Measurements from ENCODE around the gene HOXD12.

HOXD12 gene

GRCh38 chr2:176078541-176079284 is 20.9 kb upstream of the HOXD12 start:
- no peak overlapping the region for H3K9ac ChIP-seq (ENCODE audit: low read depth, low read length, poor library complexity)
- H4K91ac ChIP-seq (ENCODE audit: low read depth, low read length, poor library complexity), result no peak overlapping the region
- no peak overlapping the region for H2BK120ac ChIP-seq (ENCODE audit: low read depth, low read length)
- H3K79me1 ChIP-seq (ENCODE audit: low read depth, low read length), result no peaks in the 10 kb centered on the region
- no peak overlapping the region for H3K4me2 ChIP-seq (ENCODE audit: insufficient read depth, low read length, poor library complexity, severe bottlenecking)
- H3K4ac ChIP-seq (ENCODE audit: low read length), result no peak overlapping the region
- H3K18ac ChIP-seq (ENCODE audit: low read length), result no peak overlapping the region
- H3K27me3 ChIP-seq (ENCODE audit: control insufficient read depth in 3 of 3, insufficient read depth in 3 of 3, low read depth in 1 of 3, low read length in 3 of 3), result peaks cover 51 to 98% (median 89%) of the 10 kb centered on the region in 3 experiments
- H2BK15ac ChIP-seq (ENCODE audit: low read length), result no peak overlapping the region
- WGBS, 2 donors (ENCODE audit: extremely low coverage in 2 of 2, insufficient read length in 2 of 2, insufficient replicate concordance in 1 of 2), result no CpG with 5 or more reads among the region's 25 CpGs
- H3K9me3 ChIP-seq (replicated peaks in 1 of 2; ENCODE audit: control insufficient read depth in 2 of 2, insufficient read depth in 1 of 2, low read depth in 1 of 2, low read length in 2 of 2), result peaks cover 0 to 4% of the 10 kb centered on the region in 2 donors
- DNase-seq (ENCODE audit: low spot score), result no peak
- H4K8ac ChIP-seq (ENCODE audit: low read depth, low read length), result no peak overlapping the region
- H3K4me3 ChIP-seq (ENCODE audit: low read length in 2 of 2), result no peak overlapping the region
- no peak overlapping the region for H2BK12ac ChIP-seq (ENCODE audit: low read length)
- H3K23ac ChIP-seq (ENCODE audit: low read depth, low read length, poor library complexity), result no peak overlapping the region
- H2BK5ac ChIP-seq (ENCODE audit: low read length), result no peak overlapping the region
- peaks cover 0 to 2% of the 10 kb centered on the region in 2 donors for H3K4me1 ChIP-seq (ENCODE audit: control insufficient read depth in 2 of 2, insufficient read depth in 1 of 2, low read depth in 1 of 2, low read length in 2 of 2)
- H3K36me3 ChIP-seq (replicated peaks in 1 of 2; ENCODE audit: control insufficient read depth in 2 of 2, insufficient read depth in 2 of 2, low read length in 2 of 2), result no peaks in the 10 kb centered on the region
- H2AK5ac ChIP-seq (ENCODE audit: low read depth, low read length), result no peak overlapping the region
- H3K14ac ChIP-seq (ENCODE audit: low read length), result no peak overlapping the region
- H3K27ac ChIP-seq (replicated peaks; ENCODE audit: low read length), result no peak overlapping the region
- H2AFZ ChIP-seq (ENCODE audit: low read length), result peak overlapping the region; percentile 66

- Histone ChIP-seq H3K23ac (ENCODE audit: low read depth, low read length, poor library complexity) (no peak overlapping the region), H2AK5ac (ENCODE audit: low read depth, low read length) (no peak overlapping the region), H3K4me3 (ENCODE audit: low read length in 2 of 2) (peak overlapping the region in 1 of 2 donors; percentile 66), H3K27me3 (ENCODE audit: control insufficient read depth in 3 of 3, insufficient read depth in 3 of 3, low read depth in 1 of 3, low read length in 3 of 3) (peaks cover 49 to 98% (median 89%) of the 10 kb centered on the region in 3 experiments), H3K27ac (replicated peaks; ENCODE audit: low read length) (no peak overlapping the region), H3K18ac (ENCODE audit: low read length) (no peak overlapping the region), H3K4me2 (ENCODE audit: insufficient read depth, low read length, poor library complexity, severe bottlenecking) (peak overlapping the region; percentile 53), H2AFZ (ENCODE audit: low read length) (peak overlapping the region; percentile 66), H2BK12ac (ENCODE audit: low read length) (no peak overlapping the region), H3K9ac (ENCODE audit: low read depth, low read length, poor library complexity) (no peak overlapping the region), H3K4me1 (ENCODE audit: control insufficient read depth in 2 of 2, insufficient read depth in 1 of 2, low read depth in 1 of 2, low read length in 2 of 2) (peaks cover 0 to 2% of the 10 kb centered on the region in 2 donors), H3K4ac (ENCODE audit: low read length) (no peak overlapping the region), H4K91ac (ENCODE audit: low read depth, low read length, poor library complexity) (no peak overlapping the region), H3K14ac (ENCODE audit: low read length) (no peak overlapping the region), H2BK5ac (ENCODE audit: low read length) (no peak overlapping the region), H3K36me3 (replicated peaks in 1 of 2; ENCODE audit: control insufficient read depth in 2 of 2, insufficient read depth in 2 of 2, low read length in 2 of 2) (no peaks in the 10 kb centered on the region), H3K79me1 (ENCODE audit: low read depth, low read length) (no peaks in the 10 kb centered on the region), H4K8ac (ENCODE audit: low read depth, low read length) (no peak overlapping the region), H3K9me3 (replicated peaks in 1 of 2; ENCODE audit: control insufficient read depth in 2 of 2, insufficient read depth in 1 of 2, low read depth in 1 of 2, low read length in 2 of 2) (peaks cover 0 to 4% of the 10 kb centered on the region in 2 donors), H2BK15ac (ENCODE audit: low read length) (no peak overlapping the region), H2BK120ac (ENCODE audit: low read depth, low read length) (no peak overlapping the region)
- no peak for DNase-seq (ENCODE audit: low spot score)
- no CpG with 5 or more reads among the region's 30 CpGs for WGBS, 2 donors (ENCODE audit: extremely low coverage in 2 of 2, insufficient read length in 2 of 2, insufficient replicate concordance in 1 of 2)
These were observed 20.2 kb upstream of the HOXD12 start for GRCh38 chr2:176079285-176079830.

- Histone ChIP-seq H3K4me1 (ENCODE audit: control insufficient read depth in 2 of 2, insufficient read depth in 1 of 2, low read depth in 1 of 2, low read length in 2 of 2) (peaks cover 0 to 2% of the 10 kb centered on the region in 2 donors), H4K91ac (ENCODE audit: low read depth, low read length, poor library complexity) (no peak overlapping the region), H3K9me3 (replicated peaks in 1 of 2; ENCODE audit: control insufficient read depth in 2 of 2, insufficient read depth in 1 of 2, low read depth in 1 of 2, low read length in 2 of 2) (peaks cover 0 to 4% of the 10 kb centered on the region in 2 donors), H2BK12ac (ENCODE audit: low read length) (no peak overlapping the region), H3K18ac (ENCODE audit: low read length) (peak overlapping the region; percentile 60), H4K8ac (ENCODE audit: low read depth, low read length) (peak overlapping the region; percentile 97), H2AK5ac (ENCODE audit: low read depth, low read length) (no peak overlapping the region), H2BK15ac (ENCODE audit: low read length) (no peak overlapping the region), H2AFZ (ENCODE audit: low read length) (peak overlapping the region; percentile 90), H3K4me3 (ENCODE audit: low read length in 2 of 2) (peak overlapping the region; percentile 29 to 66), H3K36me3 (replicated peaks in 1 of 2; ENCODE audit: control insufficient read depth in 2 of 2, insufficient read depth in 2 of 2, low read length in 2 of 2) (no peaks in the 10 kb centered on the region), H3K23ac (ENCODE audit: low read depth, low read length, poor library complexity) (peak overlapping the region; percentile 90), H2BK120ac (ENCODE audit: low read depth, low read length) (no peak overlapping the region), H3K9ac (ENCODE audit: low read depth, low read length, poor library complexity) (no peak overlapping the region), H3K4me2 (ENCODE audit: insufficient read depth, low read length, poor library complexity, severe bottlenecking) (peak overlapping the region; percentile 69), H3K14ac (ENCODE audit: low read length) (no peak overlapping the region), H2BK5ac (ENCODE audit: low read length) (no peak overlapping the region), H3K4ac (ENCODE audit: low read length) (no peak overlapping the region), H3K27me3 (ENCODE audit: control insufficient read depth in 3 of 3, insufficient read depth in 3 of 3, low read depth in 1 of 3, low read length in 3 of 3) (peaks cover 48 to 98% (median 89%) of the 10 kb centered on the region in 3 experiments), H3K27ac (replicated peaks; ENCODE audit: low read length) (no peak overlapping the region), H3K79me1 (ENCODE audit: low read depth, low read length) (no peaks in the 10 kb centered on the region)
- no peak for DNase-seq (ENCODE audit: low spot score)
- no CpG with 5 or more reads among the region's 86 CpGs for WGBS, 2 donors (ENCODE audit: extremely low coverage in 2 of 2, insufficient read length in 2 of 2, insufficient replicate concordance in 1 of 2)
These were observed 19.6 kb upstream of the HOXD12 start for GRCh38 chr2:176079831-176080539.
